UCSD-AML1 (cell line): ENCODE measurements around the gene ZFHX3.
A peak's percentile ranks its signal among the peaks of the same experiment; 100 is the strongest.
"Not testable (repeated sequence)": the region's sequence is repeated elsewhere in the genome, so short reads cannot be mapped to it uniquely, and the experiment has no call there.

Source experiments
- DNase-seq: peaks from one replicate; lab custom pipeline; 2025; ENCODE audit not compliant: unreplicated experiment; lab: John Stamatoyannopoulos, UW

Gene ZFHX3

DNA sequence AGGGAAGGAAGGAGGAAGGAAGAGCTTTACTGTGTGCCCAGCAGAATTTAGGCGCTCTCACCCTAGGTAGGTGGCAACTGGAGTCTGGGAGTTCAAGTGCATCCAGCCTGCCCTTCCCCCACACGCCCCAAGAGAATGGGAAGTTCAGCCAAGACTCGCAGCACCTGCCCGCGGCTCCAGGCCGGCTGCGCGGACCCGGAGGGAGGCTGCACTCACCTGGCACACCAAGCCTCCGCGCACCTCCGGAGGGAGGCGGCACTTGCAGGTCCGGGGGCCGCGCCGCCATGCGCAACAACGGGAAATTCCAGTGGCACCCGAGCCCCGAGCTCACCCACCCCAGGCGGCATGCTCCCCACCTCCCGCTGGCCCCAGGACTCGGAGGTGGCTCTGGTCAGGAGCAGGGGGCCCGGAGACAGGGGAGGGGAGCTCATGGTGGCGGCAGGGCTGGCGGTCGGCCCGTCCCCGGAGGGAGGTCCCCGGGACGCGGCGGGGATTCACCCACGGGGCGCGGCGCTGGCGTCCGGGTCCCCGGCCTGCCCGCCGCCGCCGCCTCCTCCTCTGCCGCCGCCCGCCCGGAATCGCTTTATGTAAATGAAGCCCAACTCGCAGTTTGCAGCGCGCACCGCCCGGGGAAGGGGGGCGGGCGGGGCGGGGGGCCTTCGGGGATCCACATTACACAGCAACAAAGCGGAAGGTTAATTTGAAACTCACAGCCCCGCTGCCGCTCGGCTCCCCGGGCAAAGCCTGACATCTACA, at the start of gene ZFHX3:
Gene ZFHX3, minus strand, starts transcription at position 593 of the 756 bp plus-strand sequence. CDS start 87,983 bp downstream, outside the sequence.
- DNase-seq = peak; percentile 72

DNA sequence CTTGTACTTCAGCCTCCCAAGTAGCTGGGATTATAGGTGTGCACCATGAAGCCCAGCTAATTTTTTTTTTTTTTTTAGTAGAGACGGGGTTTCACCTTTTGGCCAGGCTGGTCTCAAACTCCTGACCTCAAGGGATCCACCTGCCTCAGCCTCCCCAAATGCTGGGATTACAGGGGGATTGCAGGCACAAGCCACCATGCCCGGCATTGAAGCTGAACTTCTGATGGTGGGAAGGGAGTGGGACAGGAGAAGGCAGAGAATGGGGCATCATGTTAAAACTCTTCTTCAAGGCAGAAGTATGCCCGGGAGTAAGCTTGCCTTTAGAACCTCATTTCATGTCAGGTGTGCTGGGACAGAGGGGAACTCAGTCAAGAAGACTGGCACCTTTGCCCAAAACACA, 48.6 kb upstream of the ZFHX3 start:
- no peak for DNase-seq

DNA sequence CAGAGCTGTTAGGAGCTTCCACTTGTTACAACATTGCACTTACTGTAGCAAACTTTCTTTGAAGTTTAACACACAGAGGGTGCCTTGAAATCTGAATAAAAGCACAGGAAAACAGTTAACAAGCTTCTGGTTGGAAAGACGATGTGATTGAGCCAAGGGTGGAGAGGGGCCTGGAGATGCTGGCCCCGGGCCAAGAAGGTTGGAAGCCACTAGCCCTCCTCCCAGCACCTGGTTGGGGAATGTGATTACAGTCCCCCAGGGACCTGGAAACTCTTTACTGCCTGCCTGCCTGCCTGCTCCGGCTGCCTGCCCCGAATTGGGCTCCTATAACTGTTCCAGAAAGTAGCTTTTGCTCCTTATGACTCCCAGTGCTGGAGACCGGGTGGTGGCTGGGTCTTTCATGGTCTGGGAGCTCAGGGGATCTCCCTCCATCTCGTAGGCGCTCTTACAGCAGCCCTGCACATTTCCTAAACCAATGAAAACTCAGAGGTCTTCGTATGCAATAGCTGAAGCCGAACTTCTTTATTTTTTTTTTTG, 48.0 kb upstream of the ZFHX3 start:
- DNase-seq = no peak

DNA sequence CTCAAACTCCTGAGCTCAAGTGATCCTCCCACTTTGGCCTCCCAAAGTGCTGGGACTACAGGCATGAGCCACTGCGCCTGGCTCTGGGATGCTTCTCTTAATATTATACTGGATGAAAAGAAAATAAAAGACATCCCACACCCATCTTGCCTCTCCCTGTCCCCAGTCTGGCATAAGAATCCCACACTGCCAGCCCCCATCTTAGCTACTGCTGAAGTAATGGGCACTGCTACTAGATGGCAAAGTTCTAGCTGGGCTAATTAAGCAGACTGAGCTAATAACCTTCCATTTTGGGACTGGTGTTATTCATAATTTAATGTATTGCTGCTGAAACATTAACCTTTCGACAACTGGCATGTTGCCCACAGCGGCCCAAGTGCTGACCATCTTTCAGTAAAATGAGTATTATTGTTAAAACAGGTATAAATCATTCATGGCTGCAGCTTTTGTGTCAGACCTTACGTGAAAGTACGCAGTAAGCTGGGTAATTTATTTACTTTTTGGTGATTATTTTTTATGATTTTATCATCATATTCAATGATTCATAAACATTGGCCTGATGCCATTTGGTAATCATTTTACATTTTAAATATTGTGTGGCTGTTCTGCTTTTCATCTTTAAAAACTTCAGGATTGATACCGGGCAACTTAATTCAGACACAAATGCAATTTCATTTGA, 47.4 kb upstream of the ZFHX3 start:
- no peak for DNase-seq

- no peak for DNase-seq
Observed at GRCh38 chr16:73094371-73094770, 46.4 kb upstream of the ZFHX3 start.

DNA sequence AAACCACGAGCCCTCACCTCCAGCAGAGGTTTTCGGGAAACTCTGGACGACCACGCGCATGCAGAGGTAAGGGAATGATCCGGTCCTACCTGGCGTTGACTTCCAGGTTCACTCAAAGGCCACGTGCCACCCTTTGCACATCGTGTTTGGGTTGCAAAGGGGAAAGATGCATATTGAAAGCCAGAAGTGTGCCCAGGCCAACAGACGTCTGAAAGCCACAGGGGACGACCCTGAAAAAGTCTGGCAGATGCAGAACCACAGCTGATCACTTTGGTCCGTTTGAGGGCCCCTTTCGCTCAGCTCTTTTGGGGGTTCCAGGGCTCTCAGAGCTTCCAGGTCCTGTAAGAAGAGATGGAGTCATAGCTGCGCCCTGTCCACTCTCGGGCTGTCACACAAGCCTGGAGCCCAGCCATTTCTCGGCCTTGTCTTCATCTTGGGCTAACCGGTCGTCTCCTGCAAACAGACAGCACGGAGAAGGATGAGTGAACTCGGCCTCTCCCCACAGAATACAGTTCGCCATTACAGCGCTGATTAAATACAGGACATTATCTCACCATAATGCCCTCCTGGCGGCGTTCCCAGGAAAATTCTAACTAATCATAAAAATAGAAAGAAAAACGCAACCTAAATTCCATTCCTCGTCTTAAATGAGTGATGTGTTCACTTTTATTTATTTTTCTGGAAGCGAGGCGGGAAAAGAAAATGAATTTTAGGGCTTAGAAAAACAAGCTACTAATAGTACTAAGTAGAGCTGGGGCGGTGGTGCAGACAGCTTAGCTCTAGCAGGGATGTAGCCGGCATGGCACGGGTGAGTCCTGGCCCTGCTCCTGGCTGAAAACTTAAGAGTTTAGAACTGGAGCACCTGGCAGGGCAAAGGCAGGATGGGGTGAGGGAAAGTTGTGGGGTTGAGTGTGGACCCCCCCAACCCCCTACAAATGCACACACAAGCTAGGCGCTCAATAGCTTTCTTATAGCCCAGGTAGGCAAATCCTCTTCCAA, 45.5 kb upstream of the ZFHX3 start:
- DNase-seq = no peak

DNA sequence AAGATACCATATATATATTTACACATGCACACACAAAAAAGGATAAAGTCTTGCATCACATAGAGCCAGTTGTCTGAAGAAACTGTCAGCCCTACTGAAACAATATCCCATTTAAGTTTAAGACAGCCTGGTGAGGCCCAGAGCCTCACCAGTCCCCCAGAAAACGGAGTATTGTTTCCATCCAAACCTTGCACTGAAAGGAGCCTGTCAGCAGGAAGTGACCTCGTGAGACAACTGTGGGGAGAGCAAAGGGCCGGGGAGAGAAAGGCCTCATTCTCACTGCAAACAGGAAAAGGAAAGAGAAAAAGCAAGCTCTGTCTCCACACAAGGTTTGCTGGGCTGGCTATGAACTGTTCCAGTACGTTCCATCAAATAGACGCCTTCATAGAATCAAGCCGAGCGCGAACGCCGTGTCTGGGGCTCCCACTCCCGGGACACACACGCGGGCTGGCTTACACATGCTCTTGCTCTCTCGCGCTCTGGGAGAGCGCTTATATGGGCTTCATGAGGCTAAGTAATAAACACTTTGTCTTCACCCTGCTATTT, 44.4 kb upstream of the ZFHX3 start:
- DNase-seq = peak; percentile 34

- DNase-seq = no peak
Observed at GRCh38 chr16:73091174-73091573, 43.2 kb upstream of the ZFHX3 start.

- DNase-seq = no peak
Observed at GRCh38 chr16:73089420-73089819, 41.5 kb upstream of the ZFHX3 start.

GRCh38 chr16:73086108-73086507, 38.2 kb upstream of the ZFHX3 start:
- DNase-seq = no peak

GRCh38 chr16:73083271-73083670, 35.3 kb upstream of the ZFHX3 start:
- DNase-seq = no peak

- not testable (repeated sequence) for DNase-seq
Observed at GRCh38 chr16:73082634-73083051, 34.7 kb upstream of the ZFHX3 start.

GRCh38 chr16:73080931-73081330, 33.0 kb upstream of the ZFHX3 start:
- no peak for DNase-seq

DNA sequence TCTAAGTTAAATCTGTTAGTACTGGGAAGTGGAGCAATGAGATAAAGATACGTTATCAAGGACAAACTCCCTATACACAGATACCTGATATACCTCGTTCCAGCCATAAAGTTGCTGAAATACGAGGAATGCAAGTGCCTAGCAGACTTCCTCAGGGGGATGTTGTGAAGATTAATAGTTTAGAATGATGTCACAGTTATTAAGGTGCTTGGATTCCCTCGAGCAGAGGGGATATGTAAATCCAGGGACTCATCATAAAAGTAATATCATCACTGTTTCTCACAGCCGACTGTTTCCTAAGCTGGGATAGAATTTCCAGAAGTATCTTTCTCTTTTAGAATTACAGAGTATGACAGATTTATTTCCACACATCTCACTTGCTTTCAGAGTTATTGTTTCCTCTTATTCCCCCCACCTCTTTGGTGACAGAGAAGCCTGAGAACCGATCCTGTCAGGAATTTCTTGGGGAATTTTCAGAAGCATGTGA, 28.4 kb upstream of the ZFHX3 start:
- DNase-seq = no peak

- DNase-seq = no peak
Observed at GRCh38 chr16:73074382-73074781, 26.5 kb upstream of the ZFHX3 start.

DNA sequence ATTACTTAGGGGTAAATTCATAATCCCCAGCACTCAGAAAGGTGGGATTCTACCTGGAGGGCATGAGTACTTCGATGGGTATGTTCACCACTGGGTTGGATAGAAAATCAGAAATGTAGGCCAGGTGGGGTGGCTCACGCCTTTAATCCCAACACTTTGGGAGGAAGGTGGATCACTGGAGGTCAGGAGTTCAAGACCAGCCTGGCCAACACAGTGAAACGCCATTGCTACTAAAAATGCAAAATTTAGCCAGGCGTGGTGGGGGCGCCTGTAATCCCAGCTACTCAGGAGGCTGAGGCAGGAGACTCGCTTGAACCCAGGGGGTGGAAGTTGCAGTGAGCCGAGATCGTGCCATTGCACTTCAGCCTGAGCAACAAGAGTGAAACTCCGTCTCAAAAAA, 24.1 kb upstream of the ZFHX3 start:
- not testable (repeated sequence) for DNase-seq

- DNase-seq = no peak
Observed at GRCh38 chr16:73071131-73071940, 23.4 kb upstream of the ZFHX3 start.

GRCh38 chr16:73069581-73070262, 21.8 kb upstream of the ZFHX3 start:
- DNase-seq = no peak
